Effector CD8-positive, alpha-beta T cell (primary cell): ENCODE measurements around the gene SUMO2.
"Not testable (repeated sequence)": the region's sequence is repeated elsewhere in the genome, so short reads cannot be mapped to it uniquely, and the experiment has no call there.

Experiments used
- DNase-seq: peaks from one replicate; lab custom pipeline; 2025; lab: John Stamatoyannopoulos, UW
- total RNA-seq, 4 experiments: gene quantifications; one replicate each; lab custom pipeline; 2026; lab: John Stamatoyannopoulos, UW

The SUMO2 gene
- total RNA-seq: 105 to 118 (median 113) reads per million in 4 experiments

DNA sequence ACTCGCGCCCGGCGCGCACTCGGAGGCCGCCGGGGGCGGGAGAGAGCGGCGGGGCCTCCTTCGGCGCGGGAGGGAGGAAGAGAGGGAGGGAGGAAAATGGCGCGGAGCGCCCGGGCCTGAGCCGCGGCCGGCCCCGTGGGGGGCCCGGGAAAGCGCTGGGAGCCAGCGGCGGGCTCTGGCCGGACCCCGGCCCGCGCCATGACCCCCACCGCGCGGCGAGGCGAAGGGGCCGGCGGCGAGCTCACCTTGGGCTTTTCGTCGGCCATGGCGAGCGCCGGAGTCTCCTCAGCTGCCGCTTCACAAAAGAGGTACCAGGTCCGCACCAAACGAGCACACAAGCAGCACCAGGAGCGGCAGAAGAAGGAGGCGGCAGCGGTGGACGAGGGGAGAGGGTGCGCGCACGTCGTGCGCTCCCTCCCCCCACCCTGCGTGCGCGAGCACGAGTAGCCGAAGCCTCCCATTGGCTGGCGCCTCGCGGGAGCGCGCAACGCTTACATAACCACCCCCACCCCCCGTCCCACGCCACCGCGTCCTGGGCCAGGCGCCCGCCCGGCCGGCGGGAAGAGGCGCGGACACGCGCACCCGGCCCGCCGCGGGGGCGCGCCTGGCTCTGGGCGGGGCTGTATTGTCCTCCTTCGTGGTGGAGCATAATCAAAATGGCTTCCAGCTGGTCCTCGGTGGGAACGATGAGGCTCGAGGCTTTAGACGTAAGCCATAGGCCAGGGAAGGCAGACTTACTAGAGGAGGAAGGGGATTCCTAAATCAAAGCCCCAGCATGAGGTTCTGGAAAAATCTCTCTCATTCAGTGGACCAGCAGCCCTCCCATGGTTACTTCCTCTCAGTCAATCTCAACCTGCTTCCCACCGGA lies at the start of gene SUMO2:
Gene SUMO2 (minus strand): TSS at position 391 of the 868 bp plus-strand sequence. CDS start 125 bp downstream, at position 266.
- peak; percentile 92 for DNase-seq

DNA sequence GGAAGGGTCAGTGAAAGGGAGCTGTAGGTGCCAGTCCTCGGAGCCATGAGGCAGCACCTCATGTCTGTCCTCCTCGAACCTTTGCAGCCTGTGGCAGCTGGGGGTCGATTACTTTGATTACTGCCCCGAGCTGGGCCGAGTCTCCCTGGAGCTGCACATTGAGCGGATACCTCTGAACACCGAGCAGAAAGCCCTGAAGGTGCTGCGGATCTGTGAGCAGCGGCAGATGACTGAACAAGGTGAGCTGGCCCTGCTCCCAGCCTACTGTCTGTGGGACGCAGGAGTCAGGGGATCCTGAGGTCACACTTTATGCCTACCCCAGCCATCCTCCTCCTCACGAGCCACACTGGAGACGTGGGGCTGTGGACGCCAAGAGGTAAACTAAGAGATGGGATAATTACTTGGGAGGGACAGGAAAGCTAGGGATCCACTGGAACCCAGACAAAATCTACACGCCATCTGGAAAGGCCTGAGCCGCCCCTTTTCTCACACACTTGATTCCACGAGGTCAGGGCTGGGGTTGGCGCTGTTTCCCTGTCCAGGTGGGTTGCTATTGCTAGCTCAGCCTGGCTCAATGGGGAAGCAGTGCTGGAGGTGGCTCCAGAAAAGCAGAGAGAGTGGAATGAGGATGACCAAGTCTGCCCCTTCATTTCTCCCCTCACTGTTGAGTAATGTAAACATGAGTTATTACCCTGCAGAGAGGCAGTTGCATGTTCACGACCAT lies 49.1 kb upstream of the SUMO2 start:
- DNase-seq: no peak

DNA sequence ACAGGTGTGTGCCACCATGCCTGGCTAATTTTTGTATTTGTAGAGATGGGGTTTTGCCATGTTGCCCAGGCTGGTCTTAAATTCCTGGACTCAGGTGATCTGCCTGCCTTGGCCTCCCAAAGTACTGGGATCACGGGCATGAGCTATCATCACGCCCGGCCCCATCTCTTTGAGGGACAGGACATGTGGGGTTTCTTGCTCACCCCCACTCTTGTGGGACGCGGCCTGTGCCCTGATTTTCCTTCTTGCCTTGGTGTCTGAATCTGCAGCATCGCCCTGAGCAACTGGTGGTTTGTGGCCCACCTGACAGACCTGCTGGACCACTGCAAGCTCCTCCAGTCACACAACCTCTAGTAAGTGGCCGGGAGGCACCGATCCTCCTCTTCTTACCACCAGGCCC lies 48.3 kb upstream of the SUMO2 start:
- DNase-seq: no peak

DNA sequence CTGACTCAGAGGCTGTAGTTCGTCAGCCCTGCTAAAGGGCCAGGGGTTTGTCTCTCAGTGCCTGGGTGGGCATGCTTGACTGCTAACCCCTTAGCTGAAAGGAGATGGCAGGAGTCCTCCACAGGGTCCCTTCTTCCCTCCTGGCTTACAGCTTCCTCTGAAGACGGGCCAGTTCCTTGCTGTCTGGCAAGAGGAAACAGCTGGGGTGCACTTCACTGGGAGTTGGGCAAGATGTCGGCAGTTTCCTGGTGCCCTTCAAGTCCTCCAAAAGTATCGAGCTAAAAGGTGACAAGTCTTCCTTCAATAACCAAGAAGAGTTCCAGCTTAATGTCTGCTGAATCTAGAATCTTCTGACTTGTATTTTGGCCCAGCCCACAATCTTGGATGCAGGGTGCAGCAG lies 46.1 kb upstream of the SUMO2 start:
- no peak for DNase-seq

- DNase-seq: no peak
These were observed 45.5 kb upstream of the SUMO2 start for GRCh38 chr17:75228305-75228704.

DNA sequence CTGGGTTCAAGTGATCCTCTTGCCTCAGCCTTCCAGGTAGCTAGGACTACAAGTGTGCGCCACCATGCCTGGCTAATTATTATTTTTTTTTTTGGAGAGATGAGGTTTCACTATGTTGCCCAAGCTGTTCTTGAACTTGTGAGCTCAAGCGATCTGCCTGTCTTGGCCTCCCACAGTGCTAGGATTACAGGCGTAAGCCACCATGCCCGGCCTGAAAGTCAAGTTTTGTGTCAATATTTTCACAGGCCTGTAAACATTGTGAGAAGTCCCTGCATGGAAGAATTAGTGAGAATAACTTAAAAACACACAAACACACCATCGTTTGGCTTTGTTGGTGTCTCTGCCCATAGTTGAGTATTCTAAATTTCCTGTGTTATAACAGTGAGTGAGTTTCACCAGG lies 45.0 kb upstream of the SUMO2 start:
- no peak for DNase-seq

- DNase-seq: no peak
These were observed 42.3 kb upstream of the SUMO2 start for GRCh38 chr17:75225016-75225415.

GRCh38 chr17:75219815-75220214 lies 37.1 kb upstream of the SUMO2 start:
- no peak for DNase-seq

- no peak for DNase-seq
These were observed 35.4 kb upstream of the SUMO2 start for GRCh38 chr17:75218131-75218530.

GRCh38 chr17:75209061-75209460 lies 26.3 kb upstream of the SUMO2 start:
- DNase-seq: no peak

DNA sequence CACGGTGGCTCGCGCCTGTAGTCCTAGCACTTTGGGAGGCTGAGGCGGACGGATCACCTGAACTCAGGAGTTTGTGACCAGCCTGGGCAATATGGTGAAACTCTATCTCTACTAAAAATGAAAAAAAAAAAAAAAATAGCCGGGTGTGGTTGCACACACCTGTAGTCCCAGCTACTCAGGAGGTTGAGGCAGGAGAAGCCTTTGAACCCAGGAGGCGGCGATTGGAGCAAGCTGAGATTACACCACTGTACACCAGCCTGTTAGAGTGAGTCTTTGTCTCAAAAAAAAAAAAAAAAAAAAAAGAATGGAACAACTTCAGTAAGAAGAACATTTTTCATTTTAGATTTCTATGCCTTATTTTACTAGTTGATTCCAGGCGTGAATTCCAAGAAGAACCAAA lies 25.4 kb upstream of the SUMO2 start:
- DNase-seq: no peak

GRCh38 chr17:75207760-75208159 lies 25.0 kb upstream of the SUMO2 start:
- no peak for DNase-seq

DNA sequence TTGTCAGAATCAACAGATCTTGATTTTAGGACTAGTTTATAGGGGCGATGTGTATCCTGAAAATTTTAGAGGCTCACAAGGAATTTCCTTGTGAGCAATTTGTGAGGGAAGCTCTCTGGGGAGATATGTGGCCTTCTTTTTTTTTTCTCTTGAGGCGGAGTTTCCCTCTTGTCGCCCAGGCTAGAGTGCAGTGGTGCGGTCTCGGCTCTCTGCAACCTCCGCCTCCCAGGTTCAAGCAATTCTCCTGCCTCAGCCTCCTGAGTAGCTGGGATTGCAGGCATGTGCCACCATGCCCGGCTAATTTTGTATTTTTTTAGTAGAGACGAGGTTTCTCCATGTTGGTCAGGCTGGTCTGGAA lies 24.3 kb upstream of the SUMO2 start:
- not testable (repeated sequence) for DNase-seq

- DNase-seq: no peak
These were observed 23.0 kb upstream of the SUMO2 start for GRCh38 chr17:75205793-75206163.

- peak; percentile 85 for DNase-seq
These were observed 22.5 kb upstream of the SUMO2 start, which contains the start of gene NUP85 for GRCh38 chr17:75205037-75205792. TSS of gene NUP85 (plus strand) at chr17:75205679. CDS start at chr17:75205762, 83 bp downstream.

GRCh38 chr17:75199886-75200618 lies 17.3 kb upstream of the SUMO2 start:
- DNase-seq: no peak

DNA sequence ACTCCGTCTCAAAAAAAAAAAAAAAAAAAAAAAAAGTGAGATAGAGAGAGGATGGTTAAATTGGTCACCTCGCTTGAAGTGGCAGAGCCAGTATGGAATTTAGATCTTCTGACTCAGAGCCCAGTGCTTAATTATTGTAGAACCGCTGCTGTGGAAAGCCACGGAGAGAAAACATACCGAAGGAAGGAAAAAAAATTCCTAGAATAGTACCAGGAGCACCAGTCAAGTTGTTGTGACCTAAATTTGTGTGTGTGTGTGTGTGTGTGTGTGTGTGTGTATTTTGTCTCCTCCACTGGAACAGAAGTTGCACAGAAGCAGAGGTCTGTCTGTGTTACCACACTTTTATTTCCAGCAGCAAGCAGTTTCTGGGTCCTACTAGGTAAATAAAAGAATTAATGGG lies 12.1 kb upstream of the SUMO2 start:
- DNase-seq: no peak

GRCh38 chr17:75191584-75191983 lies 8.8 kb upstream of the SUMO2 start:
- DNase-seq: no peak

GRCh38 chr17:75188614-75189013 lies 5.9 kb upstream of the SUMO2 start:
- DNase-seq: no peak

DNA sequence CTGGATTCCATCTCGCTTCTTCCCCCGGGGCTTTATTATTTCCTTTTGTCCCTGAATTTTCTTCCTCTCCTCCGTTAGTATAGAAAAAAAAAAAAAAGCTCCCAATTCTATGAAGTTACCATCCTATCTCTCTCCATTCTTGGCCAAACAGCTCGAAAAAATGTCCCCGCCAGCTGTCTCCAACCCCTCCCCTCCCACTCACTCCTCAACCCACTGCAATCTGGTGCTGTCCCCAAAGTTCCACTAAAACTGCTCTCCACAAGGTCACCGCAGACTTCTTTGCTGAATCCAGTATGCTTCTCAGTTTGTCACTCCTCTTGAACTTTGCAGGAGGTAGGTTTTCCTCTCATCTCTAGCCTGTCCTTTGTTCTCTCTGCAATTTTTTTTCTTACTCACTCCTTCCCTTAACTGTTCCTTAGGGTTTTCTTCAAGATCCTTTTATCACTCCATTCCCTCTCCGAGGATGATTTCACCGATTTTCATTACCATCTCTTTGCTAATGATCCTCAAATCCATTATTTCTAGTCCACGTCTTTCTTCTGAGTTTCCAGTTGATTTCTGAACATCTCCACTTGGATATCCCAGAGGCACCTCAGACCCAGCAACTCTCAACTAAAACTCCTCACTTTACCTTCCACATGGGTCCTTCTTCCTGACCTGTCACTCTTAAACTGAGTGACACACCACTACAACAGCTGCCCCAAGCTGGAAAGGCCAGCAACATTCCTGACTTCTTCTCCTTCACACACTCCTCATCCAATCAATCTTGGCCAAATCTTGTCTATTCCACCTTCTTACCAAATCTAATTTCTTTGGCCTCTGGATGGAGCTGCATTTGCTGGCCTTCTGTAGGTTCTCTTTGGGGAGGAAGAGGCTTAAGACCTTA lies 1.5 kb upstream of the SUMO2 start:
- DNase-seq: no peak

GRCh38 chr17:75182319-75182568 lies 515 bp downstream of the SUMO2 start:
- no peak for DNase-seq
